ENCODE results near the gene DHRS11. TPM values are rescaled to one million over a fixed set of nuclear protein-coding genes. Genes with fewer than 3 reads are reported as not detected.
A peak's percentile ranks its signal among the peaks of the same experiment; 100 is the strongest.

Gene DHRS11
- total RNA-seq, 2 experiments from 2014 or later: 2.9 to 4.0 TPM

GRCh38 chr17:36544307-36545076, 47.2 kb upstream of the DHRS11 start, which contains the start of gene GGNBP2:
GGNBP2 (plus strand) TSS chr17:36544919; CDS start chr17:36545725, 806 bp downstream.
- Mint-ChIP-seq H3K4me3 (peak within 1 kb of the TSS; percentile 99), H3K9me3 (no peaks in the 10 kb centered on the region), H3K36me3 (ENCODE audit: low read depth) (peaks cover 42% of the 10 kb centered on the region), H3K27me3 (no peaks in the 10 kb centered on the region), H3K4me1 (ENCODE audit: low read depth) (peaks cover 44% of the 10 kb centered on the region), H3K27ac (peak within 1 kb of the TSS; percentile 97)
- intact Hi-C loops (cut with DNase I, micrococcal nuclease): loop anchor here (1.0 to 5.0 kb wide), 6 partner anchors 9 to 404 kb away; partner anchors contain the start of genes DHRS11 (in 2 of the 2), AATF (in 1 of the 2) and ZNHIT3 (in 1 of the 2)
- H3K9me3 ChIP-seq (ENCODE audit: control insufficient read depth in 1 of 2, insufficient read depth in 1 of 2, low read length in 2 of 2): no peaks in the 10 kb centered on the region
- CTCF ChIA-PET: interaction anchor here (0.8 to 2.1 kb wide), 4 partner anchors 8 to 62 kb away, joined by 3 to 18 read pairs (median 4); partner anchors contain the start of genes MYO19 and PIGW
- H3K4me3 ChIP-seq (ENCODE audit: low read length): peak within 1 kb of the TSS; percentile 99
- ATAC-seq (ENCODE audit: poor library complexity) (peak; percentile 57), DNase-seq (peak; percentile 84 to 97 (median 88))
- peaks cover 6% of the 10 kb centered on the region for H3K36me3 ChIP-seq (ENCODE audit: insufficient read depth, low read length)
- H3K27me3 ChIP-seq (ENCODE audit: control insufficient read depth in 1 of 2, insufficient read depth in 2 of 2, low read length in 2 of 2): no peaks in the 10 kb centered on the region
- peaks cover 34% of the 10 kb centered on the region for H3K4me1 ChIP-seq (ENCODE audit: insufficient read depth, low read length)
- POLR2A ChIA-PET: interaction anchor here (0.9 to 4.0 kb wide), 8 partner anchors 10 to 736 kb away, joined by 3 to 145 read pairs (median 12); partner anchors contain the start of genes MRM1, MYO19, PIGW and TAF15
- no peak for TF ChIP-seq CTCF (IDR thresholded peaks at IDR 0.05)
- peak within 1 kb of the TSS; percentile 96 to 99 for H3K27ac ChIP-seq (ENCODE audit: low read depth in 1 of 2, low read length in 2 of 2)

GRCh38 chr17:36545077-36545464, 46.6 kb upstream of the DHRS11 start:
- peaks cover 38% of the 10 kb centered on the region for H3K4me1 ChIP-seq (ENCODE audit: insufficient read depth, low read length)
- H3K27ac ChIP-seq (ENCODE audit: low read depth in 1 of 2, low read length in 2 of 2): peak overlapping the region; percentile 96 to 99
- H3K4me3 Mint-ChIP-seq: peak overlapping the region; percentile 99
- ChIA-PET POLR2A (interaction anchor here (0.8 to 4.0 kb wide), 13 partner anchors 10 to 736 kb away, joined by 3 to 145 read pairs (median 9); partner anchors contain the start of genes AATF, MRM1, MYO19 and PIGW), CTCF (interaction anchor here (1.3 to 3.8 kb wide), 6 partner anchors 10 to 62 kb away, joined by 3 to 33 read pairs (median 10); partner anchors contain the start of genes MYO19 and PIGW)
- TF ChIP-seq CTCF (IDR thresholded peaks at IDR 0.05): no peak
- intact Hi-C loops (cut with DNase I, micrococcal nuclease): loop anchor here (1.0 to 5.0 kb wide), 5 partner anchors 10 to 404 kb away; partner anchors contain the start of genes DHRS11 (in 2 of the 2), AATF (in 1 of the 2) and ZNHIT3 (in 1 of the 2)
- H3K4me1 Mint-ChIP-seq (ENCODE audit: low read depth): peaks cover 46% of the 10 kb centered on the region
- no peaks in the 10 kb centered on the region for H3K9me3 ChIP-seq (ENCODE audit: control insufficient read depth in 1 of 2, insufficient read depth in 1 of 2, low read length in 2 of 2)
- peaks cover 40% of the 10 kb centered on the region for H3K36me3 Mint-ChIP-seq (ENCODE audit: low read depth)
- peak overlapping the region; percentile 97 for H3K27ac Mint-ChIP-seq
- no peaks in the 10 kb centered on the region for H3K27me3 ChIP-seq (ENCODE audit: control insufficient read depth in 1 of 2, insufficient read depth in 2 of 2, low read length in 2 of 2)
- peak overlapping the region; percentile 99 for H3K4me3 ChIP-seq (ENCODE audit: low read length)
- DNase-seq (no peak), ATAC-seq (ENCODE audit: poor library complexity) (no peak)
- peaks cover 6% of the 10 kb centered on the region for H3K36me3 ChIP-seq (ENCODE audit: insufficient read depth, low read length)
- H3K27me3 Mint-ChIP-seq: no peaks in the 10 kb centered on the region
- no peaks in the 10 kb centered on the region for H3K9me3 Mint-ChIP-seq
